ENCODE results near the gene TEKTIP1.
"Not testable (repeated sequence)": the region's sequence is repeated elsewhere in the genome, so short reads cannot be mapped to it uniquely, and the experiment has no call there.

The TEKTIP1 gene

DNA sequence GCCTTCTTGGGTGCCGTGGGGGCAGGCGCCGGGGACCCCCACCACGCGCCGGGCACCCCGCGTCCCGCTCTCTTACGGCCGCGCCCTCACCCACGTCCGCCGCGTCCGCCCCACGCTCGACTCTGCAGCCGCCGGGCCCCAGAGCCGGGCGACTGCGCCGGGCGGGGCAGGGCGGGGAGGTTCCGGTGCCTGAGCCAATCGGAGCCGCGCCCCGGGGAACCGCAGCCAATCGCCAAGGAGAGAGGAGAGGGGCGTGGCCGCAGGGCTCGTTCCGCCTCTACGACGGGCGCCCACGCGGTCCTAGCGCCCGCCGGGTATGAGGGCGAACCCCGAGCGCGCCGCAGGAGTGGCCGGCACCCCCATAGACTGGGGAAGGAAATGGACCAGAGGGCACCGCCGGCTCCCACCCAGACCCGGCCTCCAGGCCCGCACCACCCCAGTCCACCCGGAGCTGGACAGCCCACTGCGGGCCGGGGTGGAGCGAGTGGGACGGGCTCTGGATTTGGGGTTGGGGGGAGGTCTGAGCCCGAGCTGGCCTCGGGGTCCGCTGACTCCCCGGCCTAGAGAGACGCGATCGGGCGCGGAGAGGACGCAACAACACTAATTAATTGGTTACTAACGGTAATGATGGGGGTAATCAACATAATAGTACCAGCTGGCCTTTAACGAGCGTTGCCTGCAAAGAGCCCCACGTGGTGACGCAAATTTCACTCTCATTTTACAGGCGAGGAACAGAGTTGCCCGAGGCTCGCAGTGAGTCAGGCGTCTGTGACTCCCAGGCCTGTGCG is 18.7 kb downstream of the TEKTIP1 start, which contains the start of gene MFSD12:
TSS of gene MFSD12 (minus strand) at position 126 of the 788 bp plus-strand sequence. CDS start 183 bp downstream, outside the sequence.
- peak; percentile 90 to 92 for DNase-seq (ENCODE audit: low read depth in 2 of 2)

DNA sequence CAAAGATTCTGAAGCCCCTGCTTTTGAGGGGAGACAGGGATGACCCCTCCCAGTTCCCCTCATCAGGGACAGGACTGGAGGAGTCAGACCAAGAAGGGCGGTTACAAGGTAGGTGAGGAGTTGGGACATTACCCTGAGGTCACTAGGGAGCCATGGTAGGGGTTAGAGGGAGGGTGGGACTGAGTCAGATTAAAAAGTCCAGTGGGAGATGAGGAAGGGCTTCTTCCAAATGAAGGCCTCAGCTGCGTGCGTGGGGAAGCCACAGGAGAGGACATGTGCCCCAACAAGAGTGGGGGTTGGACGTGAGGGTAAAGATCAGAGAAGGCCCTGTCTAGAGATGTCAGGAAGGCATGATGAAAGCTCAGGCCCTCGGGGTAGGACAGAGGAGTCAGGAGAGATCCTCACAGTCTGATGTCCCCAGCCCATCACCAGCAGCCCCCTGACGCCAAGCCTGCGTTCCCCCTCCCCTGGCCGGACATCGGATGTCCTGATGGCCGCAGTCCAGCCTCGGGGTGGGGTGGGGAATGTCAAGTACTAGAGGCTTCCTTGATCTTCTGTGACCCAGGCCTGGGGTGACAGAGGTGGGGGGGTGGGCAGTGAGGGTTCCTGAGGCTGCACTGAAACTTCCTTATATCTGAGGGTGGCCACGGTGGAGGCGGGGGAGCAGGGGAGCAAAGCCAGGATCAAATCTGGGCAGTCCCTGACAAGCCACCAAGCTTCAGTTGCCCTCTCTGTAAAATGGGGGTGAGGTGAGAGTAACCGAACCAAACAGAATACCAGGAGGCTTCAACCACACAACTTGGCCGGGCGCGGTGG is 24.9 kb downstream of the TEKTIP1 start:
- no peak for DNase-seq (ENCODE audit: low read depth in 2 of 2)

DNA sequence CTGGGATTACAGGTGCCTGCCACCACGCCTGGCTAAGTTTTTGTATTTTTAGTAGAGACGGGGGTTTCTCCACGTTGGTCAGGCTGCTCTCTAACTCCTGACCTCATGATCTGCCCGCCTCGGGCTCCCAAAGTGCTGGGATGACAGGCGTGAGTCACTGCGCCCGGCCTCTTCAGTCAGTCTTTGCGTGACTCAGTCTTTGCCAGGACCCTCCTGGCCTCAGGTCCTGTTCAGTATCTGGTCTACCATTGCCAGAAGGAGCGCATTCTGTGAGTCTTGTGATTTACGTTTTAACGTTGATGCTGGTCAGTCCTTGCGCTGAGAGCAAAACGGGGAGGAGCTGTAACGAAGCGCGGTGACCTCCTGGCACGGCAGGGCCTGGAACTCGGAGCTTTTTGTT is 26.2 kb downstream of the TEKTIP1 start:
- no peak for DNase-seq (ENCODE audit: low read depth in 2 of 2)

DNA sequence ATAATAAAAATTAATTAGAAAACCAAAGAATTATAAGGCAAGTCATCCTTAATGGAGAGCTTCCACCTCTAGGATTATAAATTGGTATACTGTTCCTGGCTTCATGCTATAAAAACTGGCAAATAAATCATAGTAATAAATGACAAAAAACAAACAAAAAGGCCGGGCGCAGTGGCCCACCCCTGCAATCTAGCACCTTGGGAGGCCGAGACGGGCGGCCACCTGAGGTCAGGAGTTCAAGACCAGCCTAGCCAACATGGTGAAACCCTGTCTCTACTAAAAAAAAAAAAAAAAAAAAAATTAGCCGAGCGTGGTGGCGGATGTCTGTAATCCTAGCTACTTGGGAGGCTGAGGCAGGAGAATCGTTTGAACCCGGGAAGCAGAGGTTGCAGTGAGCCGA is 31.1 kb downstream of the TEKTIP1 start:
- not testable (repeated sequence) for DNase-seq (ENCODE audit: low read depth in 2 of 2)

DNA sequence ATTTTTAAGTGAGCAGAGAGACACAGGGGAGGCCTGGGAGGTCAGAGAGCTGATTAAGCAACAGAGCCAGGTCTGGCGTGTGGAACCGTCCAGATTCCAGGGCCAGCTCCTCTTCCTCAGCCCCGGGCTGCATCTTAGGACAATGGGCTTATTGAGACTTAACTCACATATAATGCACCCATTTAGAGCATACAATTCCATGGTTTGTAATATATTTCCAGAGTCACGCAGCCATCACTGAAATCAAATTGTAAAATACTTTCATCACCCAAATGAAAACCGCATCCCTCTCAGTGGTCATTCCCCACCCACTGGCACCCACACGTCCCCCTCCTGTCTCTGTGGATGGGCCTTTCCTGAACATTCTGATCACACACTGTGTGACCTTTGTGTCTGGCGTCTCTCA is 31.6 kb downstream of the TEKTIP1 start:
- no peak for DNase-seq (ENCODE audit: low read depth in 2 of 2)

DNA sequence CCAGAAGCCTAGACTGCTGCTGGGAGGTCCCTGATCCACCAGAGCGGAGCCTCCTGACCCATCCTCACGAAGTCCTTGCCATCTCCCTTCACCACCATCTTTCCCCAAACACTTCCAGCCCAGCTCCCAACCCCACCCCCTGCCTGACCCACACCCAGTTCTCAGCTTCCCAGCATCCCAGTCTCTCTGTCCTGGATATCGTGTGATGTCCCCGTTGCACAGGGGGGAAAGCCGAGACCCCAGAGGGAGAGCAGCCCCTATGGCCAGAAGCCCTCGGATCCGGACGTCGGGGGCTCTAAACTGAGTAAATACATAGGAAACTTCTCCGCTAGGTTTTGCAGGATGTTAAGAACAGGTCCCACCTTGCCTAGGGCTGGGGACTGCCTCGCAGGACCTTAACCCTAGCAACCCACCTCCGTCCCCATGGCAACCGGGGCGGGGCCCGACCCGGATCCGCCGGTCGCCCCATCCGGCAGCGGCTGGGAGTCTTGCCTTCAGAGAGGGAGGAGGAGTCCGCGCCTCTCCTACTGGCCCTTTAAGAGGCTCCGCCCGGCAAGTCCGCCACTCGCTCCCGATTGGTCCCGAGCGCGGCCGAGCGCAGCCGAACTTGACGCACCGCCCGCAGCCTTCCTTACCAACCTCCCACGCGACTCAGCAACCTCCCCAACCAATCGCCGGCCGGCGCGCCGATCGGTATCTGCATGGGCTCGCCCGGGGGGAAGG is 33.3 kb downstream of the TEKTIP1 start:
- peak; percentile 99 for DNase-seq (ENCODE audit: low read depth in 2 of 2)

DNA sequence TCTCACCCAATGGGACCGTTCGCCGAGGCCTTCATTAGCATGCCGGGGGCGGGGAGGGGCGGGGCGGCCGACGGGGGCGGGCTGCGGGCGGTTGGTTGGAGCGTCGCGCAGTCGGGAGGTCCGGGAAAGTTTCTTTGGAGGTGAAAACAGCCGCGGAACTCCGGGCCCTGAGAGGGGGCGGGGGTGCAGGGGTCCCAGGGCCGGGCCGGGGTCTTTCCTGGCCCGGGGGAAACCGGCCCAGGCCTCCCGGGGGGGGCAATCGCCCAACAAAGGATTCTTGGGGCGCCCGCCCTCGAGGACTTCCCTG is 33.8 kb downstream of the TEKTIP1 start, which contains the start of gene HMG20B:
TSS of gene HMG20B (plus strand) at position 90 of the 307 bp plus-strand sequence. CDS start 366 bp downstream, outside the sequence.
- DNase-seq (ENCODE audit: low read depth in 2 of 2), result no peak

DNA sequence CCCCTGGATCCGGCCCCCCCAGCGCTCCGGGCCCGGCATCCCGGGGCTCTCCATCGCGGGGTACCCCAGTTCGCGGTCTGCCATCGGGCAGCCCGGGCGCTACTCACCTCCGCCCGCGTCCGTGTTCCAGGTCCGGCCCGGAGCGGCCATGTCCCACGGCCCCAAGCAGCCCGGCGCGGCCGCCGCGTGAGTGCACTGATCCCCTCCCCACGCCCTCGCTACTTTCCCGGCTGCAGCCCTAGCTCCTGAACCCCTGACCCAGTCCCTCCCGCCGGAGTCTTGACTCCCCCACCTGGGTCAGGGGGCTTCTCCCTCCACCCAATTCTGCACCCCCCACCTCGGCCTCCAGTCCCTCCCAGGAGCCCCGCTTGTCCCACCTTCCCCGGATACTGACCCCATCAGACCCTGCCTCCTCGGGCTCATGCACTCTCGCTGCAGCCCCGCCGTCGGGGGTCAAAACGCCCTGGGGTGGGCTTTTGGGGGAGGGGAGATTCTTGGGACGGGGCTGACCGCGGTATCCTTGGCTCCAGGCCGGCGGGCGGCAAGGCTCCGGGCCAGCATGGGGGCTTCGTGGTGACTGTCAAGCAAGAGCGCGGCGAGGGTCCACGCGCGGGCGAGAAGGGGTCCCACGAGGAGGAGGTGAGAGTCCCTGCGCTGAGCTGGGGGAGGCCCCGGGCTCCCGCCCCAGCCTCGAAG is 34.3 kb downstream of the TEKTIP1 start:
- no peak for DNase-seq (ENCODE audit: low read depth in 2 of 2)

DNA sequence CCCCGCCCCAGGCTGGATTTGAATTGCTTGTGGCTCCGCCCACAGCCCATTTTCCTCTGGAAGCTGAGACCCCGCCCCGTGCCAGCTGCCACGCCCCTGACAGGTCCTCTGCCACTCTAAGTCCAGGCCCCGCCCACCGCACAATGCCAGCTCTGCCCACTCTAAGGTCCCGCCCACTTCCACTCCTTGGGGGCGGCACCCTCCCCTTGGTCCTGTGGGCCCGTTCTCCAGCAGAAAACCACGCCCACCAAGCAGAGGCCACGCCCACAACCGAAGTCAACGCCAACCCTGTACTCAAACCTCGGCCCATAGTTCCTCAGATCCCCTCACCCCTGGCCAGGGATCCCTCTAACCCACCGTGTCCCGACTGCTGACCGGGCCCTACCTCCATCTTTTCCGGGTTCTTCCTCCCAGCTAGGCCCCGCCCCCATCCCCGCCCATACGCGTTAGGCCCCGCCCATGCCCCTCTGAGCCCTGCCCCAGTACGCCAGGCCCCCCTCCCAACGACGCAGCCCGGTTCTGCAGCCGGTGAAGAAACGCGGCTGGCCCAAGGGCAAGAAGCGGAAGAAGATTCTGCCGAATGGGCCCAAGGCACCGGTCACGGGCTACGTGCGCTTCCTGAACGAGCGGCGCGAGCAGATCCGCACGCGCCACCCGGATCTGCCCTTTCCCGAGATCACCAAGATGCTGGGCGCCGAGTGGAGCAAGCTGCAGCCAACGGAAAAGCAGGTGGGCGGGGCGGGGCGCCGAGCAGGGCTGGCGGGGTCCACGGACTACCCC is 35.1 kb downstream of the TEKTIP1 start:
- peak; percentile 47 to 61 for DNase-seq (ENCODE audit: low read depth in 2 of 2)

DNA sequence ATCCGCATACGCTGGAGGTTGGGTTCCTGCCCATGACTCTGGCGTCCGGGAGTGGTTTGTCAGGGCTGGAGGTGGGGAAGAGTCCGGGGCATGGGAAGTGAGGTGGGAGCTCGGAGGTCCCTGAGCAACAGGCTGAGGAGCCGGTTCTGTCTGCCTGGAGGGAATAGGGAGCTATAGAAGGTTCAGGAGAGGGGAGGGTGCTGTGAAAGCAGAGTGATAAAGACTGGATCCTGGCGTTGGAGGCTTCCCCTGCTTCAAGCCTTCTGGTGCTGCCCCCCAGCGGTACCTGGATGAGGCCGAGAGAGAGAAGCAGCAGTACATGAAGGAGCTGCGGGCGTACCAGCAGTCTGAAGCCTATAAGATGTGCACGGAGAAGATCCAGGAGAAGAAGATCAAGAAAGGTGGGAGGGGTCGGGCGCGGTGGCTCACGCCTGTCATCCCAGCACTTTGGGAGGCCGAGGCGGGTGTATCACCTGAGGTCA is 36.3 kb downstream of the TEKTIP1 start:
- no peak for DNase-seq (ENCODE audit: low read depth in 2 of 2)

DNA sequence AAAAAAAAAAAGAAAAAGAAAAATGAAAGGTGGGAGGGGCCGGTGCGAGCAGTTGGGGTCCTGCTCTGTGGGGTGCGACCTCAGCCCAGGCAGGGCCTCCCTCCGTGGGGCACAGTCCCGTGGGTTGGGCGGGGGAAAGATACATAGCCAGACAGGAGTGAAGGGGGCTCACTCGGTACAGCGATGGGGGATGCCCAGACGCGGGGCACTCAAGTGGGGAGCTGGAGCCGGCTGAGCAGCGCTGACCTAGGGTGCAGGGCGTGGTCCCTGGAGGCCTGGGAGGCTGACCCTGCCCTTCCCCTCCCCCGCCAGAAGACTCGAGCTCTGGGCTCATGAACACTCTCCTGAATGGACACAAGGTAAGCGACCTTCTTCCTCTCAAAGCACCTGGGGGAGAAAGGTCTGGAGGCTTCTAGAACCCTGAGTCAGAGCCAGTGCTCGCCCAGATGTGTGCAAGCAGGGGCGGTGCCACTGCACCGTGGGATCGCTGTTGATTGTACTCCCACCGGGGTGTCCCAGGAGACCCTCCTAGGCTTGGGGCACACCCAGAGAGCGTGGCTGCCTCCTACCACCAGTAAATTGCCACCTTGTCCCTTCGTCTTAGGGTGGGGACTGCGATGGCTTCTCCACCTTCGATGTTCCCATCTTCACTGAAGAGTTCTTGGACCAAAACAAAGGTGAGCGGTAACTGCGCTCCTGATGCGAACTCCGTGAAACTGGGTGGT is 37.1 kb downstream of the TEKTIP1 start:
- DNase-seq (ENCODE audit: low read depth in 2 of 2), result no peak

DNA sequence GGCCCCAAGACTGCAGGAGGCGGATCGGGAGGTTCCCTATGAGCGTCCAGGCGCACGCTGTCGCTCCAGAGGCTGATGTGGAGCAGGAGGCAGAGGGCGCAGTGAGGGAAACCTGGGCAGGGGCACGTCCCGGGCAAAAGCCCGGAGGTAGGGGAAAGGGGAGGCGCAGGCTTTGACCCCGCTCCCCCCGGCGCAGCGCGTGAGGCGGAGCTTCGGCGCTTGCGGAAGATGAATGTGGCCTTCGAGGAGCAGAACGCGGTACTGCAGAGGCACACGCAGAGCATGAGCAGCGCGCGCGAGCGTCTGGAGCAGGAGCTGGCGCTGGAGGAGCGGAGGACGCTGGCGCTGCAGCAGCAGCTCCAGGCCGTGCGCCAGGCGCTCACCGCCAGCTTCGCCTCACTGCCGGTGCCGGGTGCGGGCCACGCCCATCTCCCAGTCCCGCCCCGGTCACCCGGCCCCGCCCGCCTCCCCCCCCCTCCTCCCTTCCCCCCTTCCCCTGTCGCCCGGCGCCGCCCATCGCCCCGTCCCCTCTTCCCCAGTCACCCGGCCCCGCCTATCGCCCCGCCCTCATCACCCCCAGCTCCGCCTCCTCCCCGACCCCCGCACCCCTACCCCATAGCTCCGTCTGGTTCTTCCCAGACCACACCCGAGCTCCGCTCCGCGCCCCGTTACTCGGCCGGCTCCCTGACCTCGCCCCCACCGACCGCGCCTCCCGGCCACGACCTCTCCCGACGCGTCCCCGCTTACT is 37.9 kb downstream of the TEKTIP1 start:
- no peak for DNase-seq (ENCODE audit: low read depth in 2 of 2)

DNA sequence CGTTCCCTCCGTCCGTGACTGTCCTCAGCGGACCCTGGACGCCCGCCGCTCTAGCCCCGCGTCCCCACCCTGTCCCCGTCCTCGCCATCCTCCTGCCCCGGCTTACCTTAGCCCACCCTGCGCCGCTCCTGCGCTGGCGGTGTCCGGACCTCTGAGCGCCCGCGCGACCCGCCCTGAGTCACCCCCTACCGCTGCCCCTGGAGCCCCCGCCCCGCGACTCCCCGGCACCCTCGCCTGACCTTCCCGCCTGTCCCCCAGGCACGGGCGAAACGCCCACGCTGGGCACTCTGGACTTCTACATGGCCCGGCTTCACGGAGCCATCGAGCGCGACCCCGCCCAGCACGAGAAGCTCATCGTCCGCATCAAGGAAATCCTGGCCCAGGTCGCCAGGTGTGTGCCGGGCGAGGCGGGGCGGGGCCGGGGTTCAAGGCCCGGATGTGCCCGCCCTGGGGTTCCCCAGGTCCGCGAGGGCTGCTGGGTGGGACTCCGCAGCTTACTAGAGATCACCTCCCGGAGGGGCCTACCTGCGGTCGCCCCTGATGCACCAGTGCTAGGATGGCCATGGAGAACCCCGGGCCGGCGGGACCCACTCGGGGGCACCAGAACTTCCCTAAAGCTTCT is 38.9 kb downstream of the TEKTIP1 start:
- no peak for DNase-seq (ENCODE audit: low read depth in 2 of 2)

DNA sequence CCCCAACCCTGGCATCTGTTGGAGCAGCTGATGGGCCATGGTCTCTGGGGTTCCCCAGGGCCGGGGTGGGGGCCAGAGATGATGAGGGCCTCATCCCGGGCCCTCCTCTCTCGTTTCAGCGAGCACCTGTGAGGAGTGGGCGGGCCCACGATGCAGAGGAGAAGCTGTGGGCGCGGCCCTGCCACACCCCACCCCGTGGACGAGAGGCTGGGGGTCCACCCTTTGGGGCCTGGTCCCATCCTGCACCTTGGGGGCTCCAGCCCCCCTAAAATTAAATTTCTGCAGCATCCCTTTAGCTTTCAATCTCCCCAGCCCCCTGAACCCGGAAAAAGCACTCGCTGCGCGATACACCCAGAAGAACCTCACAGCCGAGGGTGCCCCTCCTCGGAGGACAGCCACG is 39.4 kb downstream of the TEKTIP1 start:
- no peak for DNase-seq (ENCODE audit: low read depth in 2 of 2)

DNA sequence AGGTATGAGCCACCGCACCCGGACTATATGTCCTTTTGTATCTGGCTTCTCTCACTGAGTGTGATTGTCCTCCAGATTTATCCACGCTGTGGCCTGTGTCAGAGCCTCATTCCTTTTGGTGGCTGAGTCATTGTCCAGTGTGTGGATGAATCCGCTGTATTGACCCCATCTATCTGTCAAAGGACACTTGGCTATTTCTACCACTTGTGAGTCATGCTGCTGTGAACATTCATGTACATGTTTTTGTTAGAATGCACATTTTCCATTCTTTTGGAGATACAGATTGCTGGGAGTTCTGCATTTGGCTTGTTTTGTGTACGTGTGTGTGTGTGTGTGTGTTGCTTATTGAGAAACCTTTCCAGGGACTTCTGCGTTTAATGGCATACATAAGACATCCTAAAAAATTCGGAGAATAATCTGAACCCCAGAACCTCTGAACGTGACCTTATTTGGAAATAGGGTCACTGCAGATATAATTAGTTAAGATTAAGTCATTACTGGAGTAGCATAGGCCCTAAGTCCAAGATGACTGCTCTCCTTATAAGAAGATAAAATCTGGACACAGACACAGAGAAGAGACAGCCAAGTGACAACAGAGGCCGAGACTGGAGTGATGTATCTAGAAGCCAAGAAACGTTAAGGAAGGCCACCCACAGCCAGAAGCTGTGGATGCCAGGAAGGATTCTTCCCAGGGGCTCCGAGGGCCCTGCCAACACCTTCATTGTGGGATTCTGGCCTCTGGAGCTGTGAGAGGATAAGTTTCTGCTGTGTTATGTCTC is 41.4 kb downstream of the TEKTIP1 start:
- DNase-seq (ENCODE audit: low read depth in 2 of 2), result no peak

DNA sequence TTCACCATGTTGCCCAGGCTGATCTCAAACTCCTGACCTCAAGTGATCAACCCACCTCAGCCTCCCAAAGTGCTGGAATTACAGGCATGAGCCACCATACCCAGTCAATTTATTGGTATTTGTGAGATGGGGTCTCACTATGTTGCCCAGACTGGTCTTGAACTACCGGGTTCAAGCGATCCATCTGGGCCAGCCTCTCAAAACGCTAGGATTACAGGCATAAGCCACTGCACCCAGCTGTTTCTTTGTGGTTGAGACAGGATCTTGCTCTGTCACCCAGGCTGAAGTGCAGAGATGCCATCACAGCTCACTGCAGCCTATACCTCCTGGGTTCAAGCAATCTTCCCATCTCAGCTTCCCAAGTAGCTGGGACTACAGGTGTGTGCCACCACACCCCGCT is 42.8 kb downstream of the TEKTIP1 start:
- DNase-seq (ENCODE audit: low read depth in 2 of 2), result not testable (repeated sequence)

DNA sequence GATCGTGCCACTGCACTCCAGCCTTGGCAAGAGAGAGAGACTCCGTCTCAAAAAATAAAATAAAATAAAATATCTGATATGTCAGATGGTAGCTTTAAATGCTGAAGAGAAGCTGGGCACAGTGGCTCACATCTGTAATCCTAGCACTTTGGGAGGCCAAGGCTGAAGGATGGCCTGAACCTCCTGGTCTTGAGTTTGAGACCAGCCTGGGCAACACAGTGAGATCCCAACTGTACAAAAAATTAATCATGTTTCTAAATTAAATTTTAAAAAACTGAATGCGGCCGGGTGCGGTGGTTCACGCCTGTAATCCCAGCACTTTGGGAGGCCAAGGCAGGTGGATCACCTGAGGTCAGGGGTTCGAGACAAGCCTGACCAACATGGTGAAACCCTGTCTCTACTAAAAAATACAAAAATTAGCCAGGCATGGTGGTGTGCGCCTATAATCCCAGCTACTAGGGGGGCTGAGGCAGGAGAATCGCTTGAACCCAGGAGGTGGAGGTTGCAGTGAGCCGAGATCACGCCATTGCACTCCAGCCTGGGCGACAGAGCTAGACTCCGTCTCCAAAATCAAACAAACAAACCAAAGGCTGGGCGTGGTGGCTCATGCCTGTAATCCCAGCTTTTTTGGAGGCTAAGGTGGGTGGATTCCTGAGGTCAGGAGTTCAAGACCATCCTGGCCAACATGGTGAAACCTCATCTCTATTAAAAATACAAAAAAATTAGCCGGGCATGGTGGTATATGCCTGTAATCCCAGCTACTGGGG is 45.2 kb downstream of the TEKTIP1 start:
- DNase-seq (ENCODE audit: low read depth in 2 of 2), result not testable (repeated sequence)

Data from stimulated activated CD8-positive, alpha-beta memory T cell treated with anti-CD3 and anti-CD28 coated beads, Interleukin-2, amount 100 ng/mL, for 1 hour (primary cell).